H1 (cell line): ENCODE data around the gene FHIT. TPM values are rescaled to one million over a fixed set of nuclear protein-coding genes. Genes with fewer than 3 reads are reported as not detected.

ENCODE experiments used
- CTCF ChIA-PET: fragments of 300-600 bp; sonication (Branson Sonifier 250); formaldehyde crosslinking; loops from one replicate; lab custom pipeline; 2021; ENCODE audit not compliant: partially characterized antibody; lab: Charles Lee
- POLR2A ChIA-PET: fragments of 300-600 bp; sonication (Branson Sonifier 250); formaldehyde crosslinking; loops from one replicate; lab custom pipeline; 2021; ENCODE audit warnings: inconsistent platforms; ENCODE audit not compliant: partially characterized antibody; lab: Charles Lee
- DNase-seq, 2 experiments: peaks; one replicate each; pipeline versions ENCODE4 v3.0.0 to v3.0.0-alpha.2; 2010 to 2022; ENCODE audit warnings: low spot score in 2 of 2, low read depth in 1 of 2, mixed read lengths in 1 of 2
- FAIRE-seq: peaks from 2 replicates; lab custom pipeline; 2011; peaks lifted over from hg19 to GRCh38; lab: Jason Lieb, UNC
- H2AFZ ChIP-seq: 2 replicates; pipeline ENCODE4 v1.8.1; 2012; ENCODE audit warnings: low read length, inconsistent platforms
- H2AK5ac ChIP-seq: 2 replicates; pipeline ENCODE4 v1.6.1; 2013; ENCODE audit warnings: low read depth, low read length
- H2BK120ac ChIP-seq: replicated peaks from 2 replicates; pipeline ENCODE3; 2013; ENCODE audit warnings: low read depth, low read length, inconsistent platforms
- H2BK12ac ChIP-seq: 2 replicates; pipeline ENCODE4 v1.6.1; 2013; ENCODE audit warnings: low read depth, low read length
- H2BK15ac ChIP-seq: 2 replicates; pipeline ENCODE4 v1.6.1; 2013; ENCODE audit warnings: low read length
- H2BK20ac ChIP-seq: 2 replicates; pipeline ENCODE4 v1.6.1; 2013; ENCODE audit warnings: low read length
- H2BK5ac ChIP-seq: 2 replicates; pipeline ENCODE4 v1.6.1; 2013; ENCODE audit warnings: low read depth, low read length
- H3K14ac ChIP-seq: 2 replicates; pipeline ENCODE4 v1.6.1; 2013; ENCODE audit warnings: inconsistent platforms; ENCODE audit not compliant: insufficient read length
- H3K18ac ChIP-seq: 2 replicates; pipeline ENCODE4 v1.6.1; 2013; ENCODE audit warnings: low read length; ENCODE audit errors: extremely low read depth
- H3K23ac ChIP-seq: 2 replicates; pipeline ENCODE4 v1.6.1; 2013; ENCODE audit warnings: inconsistent platforms; ENCODE audit not compliant: insufficient read length
- H3K23me2 ChIP-seq: 2 replicates; pipeline ENCODE4 v1.6.1; 2013; ENCODE audit warnings: low read depth, low read length
- H3K27ac ChIP-seq: 2 replicates; pipeline ENCODE4 v1.6.1; 2011; ENCODE audit warnings: low read depth, low read length, inconsistent platforms
- H3K27me3 ChIP-seq, 4 experiments: replicated peaks in 1 of 4; 1 replicate in 1 of 4; 2 replicates in 3 of 4; pipeline versions ENCODE4 v1.6.1 to v1.8.1; 2011 to 2013; ENCODE audit warnings: low read length in 3 of 4, mild to moderate bottlenecking in 3 of 4, inconsistent platforms in 2 of 4, mixed read lengths in 2 of 4, moderate library complexity in 1 of 4; ENCODE audit not compliant: control insufficient read depth in 3 of 4, insufficient read depth in 3 of 4; ENCODE audit errors: extremely low read depth in 1 of 4
- H3K36me3 ChIP-seq, 4 experiments: 2 replicates each; pipeline versions ENCODE4 v1.6.1 to v1.8.1; 2011 to 2013; ENCODE audit warnings: mild to moderate bottlenecking in 4 of 4, low read length in 3 of 4, moderate library complexity in 2 of 4, control low read depth in 1 of 4, inconsistent platforms in 1 of 4; ENCODE audit not compliant: insufficient read depth in 4 of 4, control insufficient read depth in 2 of 4
- H3K4ac ChIP-seq: replicated peaks from 2 replicates; pipeline ENCODE3; 2013; ENCODE audit warnings: low read length, low read depth, mixed read lengths, inconsistent platforms; ENCODE audit not compliant: insufficient read length
- H3K4me1 ChIP-seq, 4 experiments: replicated peaks in 1 of 4; 1 replicate in 1 of 4; 2 replicates in 3 of 4; pipeline versions ENCODE4 v1.6.1 to v1.8.1; 2011 to 2013; ENCODE audit warnings: low read length in 3 of 4, inconsistent platforms in 2 of 4, mixed read lengths in 1 of 4; ENCODE audit not compliant: insufficient read depth in 4 of 4, control insufficient read depth in 3 of 4
- H3K4me2 ChIP-seq, 2 experiments: 2 replicates each; pipeline versions ENCODE4 v1.6.1 to v1.8.1; 2011 to 2013; ENCODE audit warnings: low read depth in 2 of 2, low read length in 2 of 2, control low read depth in 1 of 2, inconsistent platforms in 1 of 2, mild to moderate bottlenecking in 1 of 2; ENCODE audit not compliant: insufficient read depth in 1 of 2
- H3K4me3 ChIP-seq, 4 experiments: fragments of 200-600, 300-600 bp in 1 of 4; sonication (generic), shearing (Covaris generic), sonication (Bioruptor Twin) in 1 of 4; 2 replicates each; pipeline versions ENCODE4 v1.5.1 to v1.8.1; 2011 to 2016; ENCODE audit warnings: low read length in 4 of 4, low read depth in 3 of 4, control low read depth in 2 of 4, inconsistent platforms in 2 of 4, mild to moderate bottlenecking in 2 of 4, mixed read lengths in 1 of 4, moderate library complexity in 1 of 4; ENCODE audit not compliant: insufficient read depth in 2 of 4; ENCODE audit errors: extremely low read depth in 1 of 4
- H3K56ac ChIP-seq: replicated peaks from 2 replicates; pipeline ENCODE3; 2013; ENCODE audit warnings: low read depth, mild to moderate bottlenecking, mixed read lengths, low read length, inconsistent platforms; ENCODE audit not compliant: insufficient read length
- H3K79me1 ChIP-seq: 2 replicates; pipeline ENCODE4 v1.6.1; 2013; ENCODE audit warnings: low read depth, low read length, control low read depth
- H3K79me2 ChIP-seq, 2 experiments: 2 replicates each; pipeline versions ENCODE4 v1.6.1 to v1.8.1; 2012 to 2013; ENCODE audit warnings: low read length in 2 of 2, mild to moderate bottlenecking in 2 of 2, inconsistent platforms in 1 of 2; ENCODE audit not compliant: insufficient read depth in 2 of 2, control insufficient read depth in 1 of 2
- H3K9ac ChIP-seq, 4 experiments: replicated peaks in 1 of 4; 1 replicate in 1 of 4; 2 replicates in 3 of 4; pipeline versions ENCODE4 v1.6.1 to v1.8.1; 2011 to 2013; ENCODE audit warnings: low read depth in 3 of 4, low read length in 3 of 4, control low read depth in 2 of 4, mild to moderate bottlenecking in 2 of 4, moderate library complexity in 2 of 4, inconsistent platforms in 1 of 4; ENCODE audit errors: extremely low read depth in 1 of 4
- H3K9me3 ChIP-seq, 2 experiments: 2 replicates each; pipeline versions ENCODE4 v1.6.1 to v1.8.1; 2012 to 2013; ENCODE audit warnings: mild to moderate bottlenecking in 2 of 2, moderate library complexity in 2 of 2, control low read depth in 1 of 2, inconsistent platforms in 1 of 2, low read depth in 1 of 2, low read length in 1 of 2, mixed read lengths in 1 of 2; ENCODE audit not compliant: insufficient read depth in 2 of 2
- H4K20me1 ChIP-seq, 2 experiments: replicated peaks in 1 of 2; 2 replicates each; pipeline versions ENCODE3 to v1.8.1; 2011 to 2013; ENCODE audit warnings: inconsistent platforms in 2 of 2, low read length in 2 of 2, mild to moderate bottlenecking in 1 of 2; ENCODE audit not compliant: insufficient read depth in 2 of 2, control insufficient read depth in 1 of 2
- H4K5ac ChIP-seq: 2 replicates; pipeline ENCODE4 v1.6.1; 2013; ENCODE audit warnings: low read length, low read depth, mixed read lengths, inconsistent platforms; ENCODE audit not compliant: insufficient read length
- H4K8ac ChIP-seq: 2 replicates; pipeline ENCODE4 v1.8.0; 2013; ENCODE audit warnings: mild to moderate bottlenecking, moderate library complexity, low read length, inconsistent platforms; ENCODE audit not compliant: insufficient read depth; ENCODE audit errors: extremely low read depth
- H4K91ac ChIP-seq: replicated peaks from 2 replicates; pipeline ENCODE3; 2013; ENCODE audit warnings: low read length, mixed read lengths, inconsistent platforms; ENCODE audit not compliant: insufficient read length
- BCL11A ChIP-seq, 2 experiments: IDR thresholded peaks; one replicate each; pipeline ENCODE4 v1.6.1; 2011; ENCODE audit warnings: low read depth in 2 of 2, low read length in 2 of 2, mild to moderate bottlenecking in 2 of 2
- KDM5A ChIP-seq: fragments of 200-600 bp; IDR thresholded peaks from 2 replicates; pipeline ENCODE4 v1.7.1; 2012; ENCODE audit warnings: mild to moderate bottlenecking, low read length, inconsistent platforms, mixed read lengths
- WGBS, 2 experiments: shearing (Covaris generic) in 1 of 2; methylation state at CpG; one replicate each; pipeline versions ENCODE4 v1.1.6 to v1.1.7; 2013 to 2015; ENCODE audit warnings: low lambda C conversion rate in 2 of 2, mixed read lengths in 2 of 2, inconsistent platforms in 1 of 2, low coverage in 1 of 2, missing lambda C conversion rate in 1 of 2; ENCODE audit not compliant: insufficient replicate concordance in 2 of 2, insufficient coverage in 1 of 2, insufficient read length in 1 of 2; ENCODE audit errors: extremely low coverage in 1 of 2, missing lambda C conversion rate in 1 of 2; 5-methylcytosine and 5-hydroxymethylcytosine counted together
- polyA plus RNA-seq, 7 experiments: library from polyadenylated mRNA; depleted of rRNA in 3 of 7; stranded (reverse) in 5 of 7; unstranded in 2 of 7; fragments of >200 nt in 5 of 7; fragments of 200-250 nt in 2 of 7; gene quantifications; 1 replicate in 5 of 7; 2 replicates in 1 of 7; 4 replicates in 1 of 7; pipeline versions ENCODE4 v1.2.1 to v1.2.3, GENCODE V29; 2011 to 2013; ENCODE audit warnings: missing spikeins in 2 of 7, mixed read lengths in 2 of 7
- total RNA-seq: library from RNA; stranded (reverse); fragmentation: NEBNext Ultra II Directional; extraction: Animal tissue kit (Norgen Biotek cat#: 25700); gene quantifications from 2 replicates; pipeline ENCODE4 v1.2.1, GENCODE V29; 2021
- TF ChIP-seq, protein P1 (sequence below): IDR thresholded peaks from 2 replicates; pipeline ENCODE4 v1.6.1; 2012; ENCODE audit warnings: inconsistent platforms

The FHIT gene
- total and polyA plus RNA-seq, 2 of the 8 experiments (the other 6 are each of a cell fraction or from before 2014, with no cell fraction given), result 1.2 to 3.2 TPM

DNA sequence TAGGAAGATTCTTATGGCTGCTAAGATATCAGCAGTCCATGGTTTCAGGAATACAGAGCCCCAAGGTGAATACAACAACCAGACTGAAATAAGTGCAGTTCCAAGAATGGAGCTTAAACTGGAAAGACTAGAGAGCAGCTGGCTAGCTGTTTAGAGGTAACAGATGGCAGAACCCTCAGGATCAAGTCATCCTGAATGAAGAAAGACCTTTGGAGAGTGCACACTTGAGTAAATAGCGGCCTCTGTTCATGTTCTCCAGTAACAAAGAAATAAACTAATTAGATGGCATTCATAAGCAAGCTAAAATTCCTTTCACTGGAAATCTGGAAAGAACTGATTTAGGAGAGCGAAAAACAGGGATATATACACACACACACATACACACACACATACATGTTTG, 968.4 kb downstream of the FHIT start:
- Histone ChIP-seq H3K27ac (no peak overlapping the region), H2BK120ac (no peak overlapping the region), H2AFZ (no peak overlapping the region), H3K4me1 (peaks cover 0 to 3% (median 1%) of the 10 kb centered on the region in 4 experiments; a peak in 2 of 7 replicates), H3K79me2 (no peaks in the 10 kb centered on the region), H4K5ac (no peak overlapping the region), H2BK20ac (no peak overlapping the region), H3K9me3 (no peaks in the 10 kb centered on the region), H3K4me2 (no peak overlapping the region), H3K14ac (no peak overlapping the region), H4K20me1 (no peaks in the 10 kb centered on the region), H2AK5ac (no peak overlapping the region), H2BK15ac (no peak overlapping the region), H3K23ac (no peak overlapping the region), H3K9ac (no peak overlapping the region), H3K18ac (no peak overlapping the region), H3K4me3 (no peak overlapping the region), H3K36me3 (no peaks in the 10 kb centered on the region), H2BK5ac (no peak overlapping the region), H3K56ac (no peak overlapping the region), H3K4ac (no peak overlapping the region), H3K79me1 (no peaks in the 10 kb centered on the region), H3K23me2 (no peaks in the 10 kb centered on the region), H3K27me3 (no peaks in the 10 kb centered on the region), H2BK12ac (no peak overlapping the region), H4K8ac (no peak overlapping the region), H4K91ac (no peak overlapping the region)
- ChIA-PET CTCF (no interaction called here), POLR2A (no interaction called here)
- no peak for FAIRE-seq
- WGBS, 2 experiments, result 49% methylated on average over 2 of the region's 2 CpGs; no CpG with 5 or more reads in 1 of the 2 experiments
- DNase-seq, result no peak
- TF ChIP-seq, protein P1, sequence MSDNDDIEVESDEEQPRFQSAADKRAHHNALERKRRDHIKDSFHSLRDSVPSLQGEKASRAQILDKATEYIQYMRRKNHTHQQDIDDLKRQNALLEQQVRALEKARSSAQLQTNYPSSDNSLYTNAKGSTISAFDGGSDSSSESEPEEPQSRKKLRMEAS, result no peak
- no peak for TF ChIP-seq KDM5A
- no peak for TF ChIP-seq BCL11A (IDR thresholded peaks at IDR 0.05; ENCODE audit: low read depth in 2 of 2, low read length in 2 of 2)
